ENCODE data around the gene PIK3AP1. TPM values are rescaled to one million over a fixed set of nuclear protein-coding genes. Genes with fewer than 3 reads are reported as not detected.

The PIK3AP1 gene
- total RNA-seq, 1 experiment from 2014 or later = 1.7 TPM

GRCh38 chr10:96724621-96725020 lies 4.3 kb upstream of the PIK3AP1 start:
- H3K56ac ChIP-seq (ENCODE audit: insufficient read length, low read depth, low read length) = no peak overlapping the region
- no peak overlapping the region for H3T11ph ChIP-seq (ENCODE audit: low read length)
- H3K18ac ChIP-seq (ENCODE audit: insufficient read length, low read depth, low read length) = no peak overlapping the region
- H2AK5ac ChIP-seq (ENCODE audit: insufficient read length, low read length) = no peak overlapping the region
- WGBS (ENCODE audit: extremely low coverage, insufficient read length, low lambda C conversion rate) = no CpG with 5 or more reads among the region's 6 CpGs
- peaks cover 4% of the 10 kb centered on the region; the same call in 1 of the 2 replicates for H3K4me1 ChIP-seq (ENCODE audit: insufficient read depth, low read length)
- H2BK120ac ChIP-seq (ENCODE audit: low read depth, low read length, poor library complexity, severe bottlenecking) = no peak overlapping the region
- no peak for DNase-seq
- H3K36me3 Mint-ChIP-seq (ENCODE audit: insufficient read depth in 1 of 3, low read depth in 3 of 3) = no peaks in the 10 kb centered on the region
- H3K14ac ChIP-seq (ENCODE audit: insufficient read depth, low read length) = no peak overlapping the region
- no peak overlapping the region for H3K4me3 Mint-ChIP-seq
- H4K8ac ChIP-seq (replicated peaks; ENCODE audit: insufficient read length, low read depth, low read length) = no peak overlapping the region
- H2BK15ac ChIP-seq (ENCODE audit: low read depth, low read length) = no peak overlapping the region
- H2BK12ac ChIP-seq (ENCODE audit: insufficient read length, low read depth, low read length) = no peak overlapping the region
- H3K9me3 ChIP-seq (ENCODE audit: control insufficient read depth, low read depth, low read length) = no peaks in the 10 kb centered on the region
- H4K91ac ChIP-seq (ENCODE audit: insufficient read length, low read depth, low read length) = no peak overlapping the region
- H3K27me3 Mint-ChIP-seq (ENCODE audit: low read depth) = peaks cover 11% of the 10 kb centered on the region
- no peak overlapping the region for H3K4me2 ChIP-seq (ENCODE audit: insufficient read depth, insufficient read length, low read length)
- peaks cover 11% of the 10 kb centered on the region for H3K23me2 ChIP-seq (ENCODE audit: insufficient read length, low read depth, low read length, poor library complexity, severe bottlenecking)
- H2BK5ac ChIP-seq (ENCODE audit: insufficient read length, low read length) = no peak overlapping the region
- no peaks in the 10 kb centered on the region for H3K79me2 ChIP-seq (ENCODE audit: insufficient read depth, low read length)
- no peak overlapping the region for H4K5ac ChIP-seq (ENCODE audit: insufficient read length, low read depth, low read length)
- H3K4ac ChIP-seq (ENCODE audit: low read depth, low read length) = no peak overlapping the region
- no peak overlapping the region for H2AFZ ChIP-seq (ENCODE audit: low read length)
- no peak overlapping the region for H3K9ac ChIP-seq (ENCODE audit: extremely low read depth, insufficient read length, low read length)
- no peaks in the 10 kb centered on the region for H3K79me1 ChIP-seq (ENCODE audit: insufficient read depth, low read depth, low read length, poor library complexity, severe bottlenecking)
- no peaks in the 10 kb centered on the region; a peak in 1 of 5 replicates for H3K9me3 Mint-ChIP-seq
- H3K23ac ChIP-seq (ENCODE audit: insufficient read length, low read depth, low read length) = no peak overlapping the region
- H2BK20ac ChIP-seq (ENCODE audit: low read depth, low read length, poor library complexity, severe bottlenecking) = no peak overlapping the region
- TF ChIP-seq CTCF (conservative IDR thresholded peaks at IDR 0.05) = no peak
- no peak overlapping the region for H3K27ac ChIP-seq (ENCODE audit: insufficient read length, low read depth, low read length)
- no peaks in the 10 kb centered on the region for H3K27me3 ChIP-seq (ENCODE audit: insufficient read depth, low read length)
- H3K27ac Mint-ChIP-seq = no peak overlapping the region
- H3K4me1 Mint-ChIP-seq = peaks cover 10 to 11% of the 10 kb centered on the region in 2 experiments
- H4K20me1 ChIP-seq (ENCODE audit: control insufficient read depth, insufficient read depth, insufficient read length) = no peaks in the 10 kb centered on the region

Measured in H9 (cell line).